Stimulated activated CD4-positive, alpha-beta T cell treated with anti-CD3 and anti-CD28 coated beads, Interleukin-1b, Interleukin-23, amount 100 ng/mL, for 1 hour (primary cell): ENCODE results near the gene ASCC1.
"Not testable (repeated sequence)": the region's sequence is repeated elsewhere in the genome, so short reads cannot be mapped to it uniquely, and the experiment has no call there.

Experiments used
- DNase-seq, 2 donors: peaks; one replicate each; pipeline ENCODE4 v3.0.0-alpha.2; 2020; ENCODE audit warnings: low read depth in 2 of 2

ASCC1 gene

GRCh38 chr10:72220637-72221036, 4.6 kb upstream of the ASCC1 start:
- no peak for DNase-seq

- no peak for DNase-seq
Measured at GRCh38 chr10:72219235-72219814, 3.2 kb upstream of the ASCC1 start.

- no peak for DNase-seq
Measured at GRCh38 chr10:72218726-72219125, 2.6 kb upstream of the ASCC1 start.

- DNase-seq: no peak
Measured at GRCh38 chr10:72218325-72218724, 2.2 kb upstream of the ASCC1 start.

GRCh38 chr10:72211832-72212231, 4.2 kb downstream of the ASCC1 start:
- DNase-seq: not testable (repeated sequence)

- not testable (repeated sequence) for DNase-seq
Measured at GRCh38 chr10:72211381-72211780, 4.7 kb downstream of the ASCC1 start.

- DNase-seq: not testable (repeated sequence)
Measured at GRCh38 chr10:72208526-72208925, 7.5 kb downstream of the ASCC1 start.

- DNase-seq: no peak
Measured at GRCh38 chr10:72206511-72207229, 9.4 kb downstream of the ASCC1 start.

- no peak for DNase-seq
Measured at GRCh38 chr10:72204724-72205123, 11.4 kb downstream of the ASCC1 start.

GRCh38 chr10:72204296-72204695, 11.8 kb downstream of the ASCC1 start:
- no peak for DNase-seq

- DNase-seq: no peak
Measured at GRCh38 chr10:72201293-72201692, 14.8 kb downstream of the ASCC1 start.

- no peak for DNase-seq
Measured at GRCh38 chr10:72200883-72201282, 15.2 kb downstream of the ASCC1 start.

GRCh38 chr10:72194949-72195348, 21.1 kb downstream of the ASCC1 start:
- DNase-seq: no peak

- no peak for DNase-seq
Measured at GRCh38 chr10:72186982-72187330, 29.1 kb downstream of the ASCC1 start.

- no peak for DNase-seq
Measured at GRCh38 chr10:72186258-72186981, 29.7 kb downstream of the ASCC1 start.

- no peak for DNase-seq
Measured at GRCh38 chr10:72184156-72184555, 31.9 kb downstream of the ASCC1 start.

GRCh38 chr10:72177454-72177853, 38.6 kb downstream of the ASCC1 start:
- DNase-seq: no peak

GRCh38 chr10:72176701-72177100, 39.4 kb downstream of the ASCC1 start:
- DNase-seq: no peak

- DNase-seq: no peak
Measured at GRCh38 chr10:72175149-72175548, 40.9 kb downstream of the ASCC1 start.

- DNase-seq: no peak
Measured at GRCh38 chr10:72174297-72174662, 41.8 kb downstream of the ASCC1 start.

- no peak for DNase-seq
Measured at GRCh38 chr10:72173619-72174296, 42.3 kb downstream of the ASCC1 start.

- DNase-seq: no peak
Measured at GRCh38 chr10:72173262-72173618, 42.8 kb downstream of the ASCC1 start.

- no peak for DNase-seq
Measured at GRCh38 chr10:72171175-72171630, 44.9 kb downstream of the ASCC1 start.
